PFSK-1 (cell line): ENCODE measurements around the gene DRD4.
A peak's percentile ranks its signal among the peaks of the same experiment; 100 is the strongest.

Source experiments
- POLR2AphosphoS5 ChIP-seq: IDR thresholded peaks from 2 replicates; pipeline ENCODE4 v1.6.1; 2012; ENCODE audit warnings: low read depth, mild to moderate bottlenecking, control low read depth, low read length, moderate library complexity
- SIN3A ChIP-seq: IDR thresholded peaks from 2 replicates; pipeline ENCODE4 v1.6.1; 2012; ENCODE audit warnings: mild to moderate bottlenecking, low read length, moderate library complexity, borderline replicate concordance; ENCODE audit not compliant: insufficient read depth
- TAF1 ChIP-seq: IDR thresholded peaks from 2 replicates; pipeline ENCODE4 v1.6.1; 2012; ENCODE audit warnings: low read length, control low read depth, borderline replicate concordance; ENCODE audit not compliant: insufficient read depth
- TF ChIP-seq, protein P1 (sequence below), 2 experiments: IDR thresholded peaks; 2 replicates each; pipeline versions ENCODE4 v1.6.1 to v1.8.0; 2011 to 2012; ENCODE audit warnings: low read depth in 2 of 2, low read length in 2 of 2, control low read depth in 1 of 2, inconsistent platforms in 1 of 2, mild to moderate bottlenecking in 1 of 2, moderate library complexity in 1 of 2; ENCODE audit not compliant: insufficient read depth in 1 of 2

DNA sequence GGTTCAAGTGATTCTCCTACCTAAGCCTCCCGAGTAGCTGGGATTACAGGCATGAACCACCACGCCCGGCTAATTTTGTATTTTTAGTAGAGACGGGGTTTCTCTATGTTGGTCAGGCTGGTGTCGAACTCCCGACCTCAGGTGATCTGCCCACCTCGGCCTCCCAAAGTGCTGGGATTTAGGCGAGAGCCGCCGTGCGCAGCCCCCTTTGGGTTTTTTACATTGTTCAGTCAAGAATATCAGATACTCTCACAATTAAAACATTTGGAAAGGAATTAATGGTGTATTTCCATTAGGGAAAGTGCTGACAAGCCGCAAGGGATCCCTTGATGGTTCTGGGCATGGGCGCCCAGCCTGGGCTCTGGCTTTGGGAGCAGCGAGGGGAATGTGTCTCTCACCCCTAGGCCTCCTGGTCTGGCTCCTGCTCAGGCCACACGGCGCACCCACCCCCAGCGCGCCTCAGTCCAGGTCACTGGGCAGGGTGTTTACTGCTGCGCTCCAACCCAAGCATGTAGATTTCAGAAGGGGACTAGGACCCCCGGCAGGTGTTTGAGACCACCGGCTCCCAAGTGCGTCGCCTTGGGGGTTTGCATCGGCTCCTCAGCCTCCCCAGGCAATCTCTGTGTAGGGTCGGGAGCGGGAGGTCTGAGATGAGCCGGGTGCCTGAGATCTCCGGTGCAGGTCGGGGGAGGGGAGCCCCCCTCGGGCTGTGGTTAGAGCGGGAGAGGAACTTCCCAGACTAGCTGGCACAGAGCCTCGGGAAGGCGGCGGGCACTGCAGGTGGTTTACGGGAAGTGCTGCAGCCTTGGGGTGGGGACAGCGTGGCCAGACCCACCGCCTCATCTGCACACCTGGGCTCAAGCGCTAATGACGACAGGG, 20.5 kb upstream of the DRD4 start:
- TF ChIP-seq POLR2AphosphoS5 (no peak), TAF1 (peak; percentile 2; the same call in 1 of the 2 replicates), SIN3A (no peak)
- TF ChIP-seq, protein P1, sequence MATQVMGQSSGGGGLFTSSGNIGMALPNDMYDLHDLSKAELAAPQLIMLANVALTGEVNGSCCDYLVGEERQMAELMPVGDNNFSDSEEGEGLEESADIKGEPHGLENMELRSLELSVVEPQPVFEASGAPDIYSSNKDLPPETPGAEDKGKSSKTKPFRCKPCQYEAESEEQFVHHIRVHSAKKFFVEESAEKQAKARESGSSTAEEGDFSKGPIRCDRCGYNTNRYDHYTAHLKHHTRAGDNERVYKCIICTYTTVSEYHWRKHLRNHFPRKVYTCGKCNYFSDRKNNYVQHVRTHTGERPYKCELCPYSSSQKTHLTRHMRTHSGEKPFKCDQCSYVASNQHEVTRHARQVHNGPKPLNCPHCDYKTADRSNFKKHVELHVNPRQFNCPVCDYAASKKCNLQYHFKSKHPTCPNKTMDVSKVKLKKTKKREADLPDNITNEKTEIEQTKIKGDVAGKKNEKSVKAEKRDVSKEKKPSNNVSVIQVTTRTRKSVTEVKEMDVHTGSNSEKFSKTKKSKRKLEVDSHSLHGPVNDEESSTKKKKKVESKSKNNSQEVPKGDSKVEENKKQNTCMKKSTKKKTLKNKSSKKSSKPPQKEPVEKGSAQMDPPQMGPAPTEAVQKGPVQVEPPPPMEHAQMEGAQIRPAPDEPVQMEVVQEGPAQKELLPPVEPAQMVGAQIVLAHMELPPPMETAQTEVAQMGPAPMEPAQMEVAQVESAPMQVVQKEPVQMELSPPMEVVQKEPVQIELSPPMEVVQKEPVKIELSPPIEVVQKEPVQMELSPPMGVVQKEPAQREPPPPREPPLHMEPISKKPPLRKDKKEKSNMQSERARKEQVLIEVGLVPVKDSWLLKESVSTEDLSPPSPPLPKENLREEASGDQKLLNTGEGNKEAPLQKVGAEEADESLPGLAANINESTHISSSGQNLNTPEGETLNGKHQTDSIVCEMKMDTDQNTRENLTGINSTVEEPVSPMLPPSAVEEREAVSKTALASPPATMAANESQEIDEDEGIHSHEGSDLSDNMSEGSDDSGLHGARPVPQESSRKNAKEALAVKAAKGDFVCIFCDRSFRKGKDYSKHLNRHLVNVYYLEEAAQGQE (IDR thresholded peaks at IDR 0.05; ENCODE audit: insufficient read depth in 1 of 2, low read depth in 2 of 2, low read length in 2 of 2), result no peak
